Endothelial cell of umbilical vein (primary cell): ENCODE results near the gene CSMD2. TPM values are rescaled to one million over a fixed set of nuclear protein-coding genes. Genes with fewer than 3 reads are reported as not detected.

Source experiments
- BruUV-seq: library from RNA; stranded (reverse); fragments of 400-500 nt; replicated peaks from 2 replicates; lab custom pipeline; 2021; lab: Mats Ljungman, UMichigan
- CTCF ChIA-PET: fragments of 300-600, 350-600 bp; sonication (Branson Sonifier 250); formaldehyde crosslinking; loops from one replicate; lab custom pipeline; 2021; ENCODE audit warnings: antibody characterized with exemption, inconsistent platforms; lab: Charles Lee
- POLR2A ChIA-PET: fragments of 300-600, 350-600 bp; sonication (Branson Sonifier 250); formaldehyde crosslinking; loops from one replicate; lab custom pipeline; 2021; ENCODE audit warnings: antibody characterized with exemption, inconsistent platforms; lab: Charles Lee
- DNase-seq: peaks from one replicate; pipeline ENCODE4 v3.0.0-alpha.2; 2011; ENCODE audit warnings: low read depth, low spot score
- FAIRE-seq: peaks from 2 replicates; lab custom pipeline; 2011; peaks lifted over from hg19 to GRCh38; lab: Jason Lieb, UNC
- H2AFZ ChIP-seq: 2 replicates; pipeline ENCODE4 v1.6.0; 2012; ENCODE audit warnings: low read depth, low read length, control low read depth, inconsistent platforms
- H3K27ac ChIP-seq: 2 replicates; pipeline ENCODE4 v1.5.1; 2011; ENCODE audit warnings: low read depth, mild to moderate bottlenecking, control low read depth, low read length, moderate library complexity; ENCODE audit not compliant: insufficient read depth
- H3K27me3 ChIP-seq, 2 experiments: 2 replicates each; pipeline versions ENCODE4 v1.6.0 to v1.6.1; 2011; ENCODE audit warnings: low read length in 2 of 2, mixed read lengths in 1 of 2; ENCODE audit not compliant: control insufficient read depth in 2 of 2, insufficient read depth in 2 of 2
- H3K36me3 ChIP-seq, 2 experiments: 2 replicates in 1 of 2; 3 replicates in 1 of 2; pipeline ENCODE4 v1.5.1; 2011; ENCODE audit warnings: low read length in 2 of 2, mild to moderate bottlenecking in 1 of 2, moderate library complexity in 1 of 2; ENCODE audit not compliant: control insufficient read depth in 2 of 2, insufficient read depth in 2 of 2; ENCODE audit errors: extremely low read depth in 1 of 2
- H3K4me1 ChIP-seq: 3 replicates; pipeline ENCODE4 v1.5.1; 2011; ENCODE audit warnings: mild to moderate bottlenecking, low read length; ENCODE audit not compliant: control insufficient read depth, insufficient read depth; ENCODE audit errors: extremely low read depth
- H3K4me2 ChIP-seq: 2 replicates; pipeline ENCODE4 v1.6.1; 2011; ENCODE audit warnings: low read length, control low read depth, mixed read lengths; ENCODE audit not compliant: insufficient read depth
- H3K4me3 ChIP-seq, 3 experiments: fragments of 200-600 bp in 1 of 3; sonication (generic), shearing (Covaris generic) in 1 of 3; replicated peaks in 1 of 3; 2 replicates each; pipeline ENCODE4 v1.5.1; 2011 to 2016; ENCODE audit warnings: control low read depth in 3 of 3, low read length in 3 of 3, mild to moderate bottlenecking in 2 of 3, inconsistent platforms in 1 of 3, low read depth in 1 of 3, moderate library complexity in 1 of 3; ENCODE audit not compliant: insufficient read depth in 1 of 3
- H3K79me2 ChIP-seq: 2 replicates; pipeline ENCODE4 v1.6.0; 2012; ENCODE audit warnings: low read length, inconsistent platforms; ENCODE audit not compliant: control insufficient read depth, insufficient read depth
- H3K9ac ChIP-seq: replicated peaks from 2 replicates; pipeline ENCODE3; 2011; ENCODE audit warnings: low read length, control low read depth; ENCODE audit not compliant: insufficient read depth; ENCODE audit errors: extremely low read depth
- H3K9me1 ChIP-seq: replicated peaks from 3 replicates; pipeline ENCODE4 v1.6.0; 2011; ENCODE audit warnings: mild to moderate bottlenecking, low read length; ENCODE audit not compliant: control insufficient read depth, insufficient read depth; ENCODE audit errors: extremely low read depth
- H3K9me3 ChIP-seq: replicated peaks from 2 replicates; pipeline ENCODE4 v1.5.1; 2012; ENCODE audit warnings: low read length, inconsistent platforms; ENCODE audit not compliant: control insufficient read depth, insufficient read depth
- H4K20me1 ChIP-seq: replicated peaks from 2 replicates; pipeline ENCODE3; 2011; ENCODE audit warnings: mild to moderate bottlenecking, low read length; ENCODE audit not compliant: control insufficient read depth, insufficient read depth; ENCODE audit errors: extremely low read depth
- EZH2 ChIP-seq: IDR thresholded peaks from 2 replicates; pipeline ENCODE4 v1.6.1; 2012; ENCODE audit warnings: borderline replicate concordance, low read depth, mild to moderate bottlenecking, moderate library complexity, low read length, inconsistent platforms; ENCODE audit not compliant: severe bottlenecking
- FOS ChIP-seq: IDR thresholded peaks from 2 replicates; pipeline ENCODE4 v1.6.1; 2011; ENCODE audit warnings: mild to moderate bottlenecking, low read length, moderate library complexity, borderline replicate concordance; ENCODE audit not compliant: insufficient read depth
- GATA2 ChIP-seq: IDR thresholded peaks from 2 replicates; pipeline ENCODE4 v1.7.0; 2011; ENCODE audit warnings: low read depth, mild to moderate bottlenecking, moderate library complexity, mixed read lengths, low read length; ENCODE audit not compliant: insufficient read length, insufficient read depth
- JUN ChIP-seq: IDR thresholded peaks from 2 replicates; pipeline ENCODE4 v1.6.1; 2011; ENCODE audit warnings: borderline replicate concordance, low read depth; ENCODE audit not compliant: insufficient read length, insufficient read depth
- MYC ChIP-seq: IDR thresholded peaks from one replicate; pipeline ENCODE4 v1.6.1; 2011; ENCODE audit warnings: mild to moderate bottlenecking, low read depth, low read length
- POLR2A ChIP-seq: IDR thresholded peaks from 2 replicates; pipeline ENCODE4 v1.6.1; 2012; ENCODE audit warnings: low read depth, mild to moderate bottlenecking, control low read depth, low read length
- POLR2AphosphoS5 ChIP-seq: IDR thresholded peaks from 2 replicates; pipeline ENCODE4 v1.6.1; 2012; ENCODE audit warnings: low read depth, mild to moderate bottlenecking, control low read depth, low read length, moderate library complexity; ENCODE audit not compliant: insufficient read depth
- dilution Hi-C: fragments of 300-500 bp; cut with MboI; formaldehyde crosslinking; loops from one replicate; pipeline ENCODE4 v1.15.0; 2019; ENCODE audit warnings: low sequenced_read_pairs; ENCODE audit not compliant: extremely low pct_ligation_motif_present
- intact Hi-C: fragments of 100-400 bp; cut with micrococcal nuclease; formaldehyde crosslinking; loops from one replicate; pipeline ENCODE4 v1.10.0; 2022
- polyA plus RNA-seq, 4 experiments: library from polyadenylated mRNA; depleted of rRNA in 3 of 4; stranded (reverse) in 3 of 4; unstranded in 1 of 4; fragments of >200 nt; gene quantifications; 2 replicates each; pipeline versions ENCODE4 v1.2.1 to v1.2.3, GENCODE V29; 2011 to 2012; ENCODE audit warnings: missing spikeins in 1 of 4
- total RNA-seq: library from RNA; stranded (reverse); gene quantifications from 2 replicates; pipeline ENCODE4 v1.2.3, GENCODE V29; 2021
- TF ChIP-seq, protein P1 (sequence below): IDR thresholded peaks from 2 replicates; pipeline ENCODE4 v1.6.1; 2011; ENCODE audit not compliant: insufficient read depth, insufficient read length
- TF ChIP-seq, protein P2 (sequence below), 2 donors: IDR thresholded peaks; 1 replicate in 1 of 2; 2 replicates in 1 of 2; pipeline ENCODE4 v1.5.1; 2011; ENCODE audit warnings: low read length in 2 of 2, mild to moderate bottlenecking in 2 of 2, moderate library complexity in 2 of 2, control low read depth in 1 of 2, inconsistent platforms in 1 of 2, low read depth in 1 of 2; ENCODE audit not compliant: insufficient read depth in 1 of 2; ENCODE audit errors: extremely low read depth in 1 of 2

Gene CSMD2
- total and polyA plus RNA-seq, 2 donors (not counting 3 experiments of a cell fraction or from before 2014, with no cell fraction given) = under 0.01 TPM; not detected in 1

DNA sequence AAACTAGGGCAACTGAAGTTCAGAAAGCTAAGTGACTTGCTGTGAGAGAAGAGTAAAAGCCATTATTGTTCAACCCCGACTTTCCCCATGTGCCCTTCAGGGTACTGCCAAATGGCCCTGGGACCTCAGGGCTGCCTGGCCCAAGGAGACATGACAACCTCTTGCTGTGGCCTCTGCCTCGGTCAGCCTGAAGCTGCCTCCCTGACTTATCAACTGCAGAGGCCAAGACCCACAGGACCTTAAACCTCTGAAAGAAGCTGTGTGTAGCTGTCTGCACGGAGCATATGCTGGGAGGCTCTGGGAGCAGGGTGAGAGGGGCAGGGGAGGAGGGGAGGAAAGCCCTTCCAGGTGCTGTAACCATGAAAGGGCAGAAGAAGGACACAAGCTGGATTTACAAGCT, 265.3 kb downstream of the CSMD2 start:
- ChIA-PET POLR2A (no interaction called here), CTCF (no interaction called here)
- TF ChIP-seq EZH2 (no peak), FOS (no peak), MYC (no peak), GATA2 (no peak), POLR2AphosphoS5 (no peak), JUN (no peak), POLR2A (no peak)
- TF ChIP-seq, protein P1, sequence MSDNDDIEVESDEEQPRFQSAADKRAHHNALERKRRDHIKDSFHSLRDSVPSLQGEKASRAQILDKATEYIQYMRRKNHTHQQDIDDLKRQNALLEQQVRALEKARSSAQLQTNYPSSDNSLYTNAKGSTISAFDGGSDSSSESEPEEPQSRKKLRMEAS = no peak
- TF ChIP-seq, protein P2, sequence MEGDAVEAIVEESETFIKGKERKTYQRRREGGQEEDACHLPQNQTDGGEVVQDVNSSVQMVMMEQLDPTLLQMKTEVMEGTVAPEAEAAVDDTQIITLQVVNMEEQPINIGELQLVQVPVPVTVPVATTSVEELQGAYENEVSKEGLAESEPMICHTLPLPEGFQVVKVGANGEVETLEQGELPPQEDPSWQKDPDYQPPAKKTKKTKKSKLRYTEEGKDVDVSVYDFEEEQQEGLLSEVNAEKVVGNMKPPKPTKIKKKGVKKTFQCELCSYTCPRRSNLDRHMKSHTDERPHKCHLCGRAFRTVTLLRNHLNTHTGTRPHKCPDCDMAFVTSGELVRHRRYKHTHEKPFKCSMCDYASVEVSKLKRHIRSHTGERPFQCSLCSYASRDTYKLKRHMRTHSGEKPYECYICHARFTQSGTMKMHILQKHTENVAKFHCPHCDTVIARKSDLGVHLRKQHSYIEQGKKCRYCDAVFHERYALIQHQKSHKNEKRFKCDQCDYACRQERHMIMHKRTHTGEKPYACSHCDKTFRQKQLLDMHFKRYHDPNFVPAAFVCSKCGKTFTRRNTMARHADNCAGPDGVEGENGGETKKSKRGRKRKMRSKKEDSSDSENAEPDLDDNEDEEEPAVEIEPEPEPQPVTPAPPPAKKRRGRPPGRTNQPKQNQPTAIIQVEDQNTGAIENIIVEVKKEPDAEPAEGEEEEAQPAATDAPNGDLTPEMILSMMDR (IDR thresholded peaks at IDR 0.05; ENCODE audit: extremely low read depth in 1 of 2, insufficient read depth in 1 of 2, low read depth in 1 of 2, low read length in 2 of 2) = no peak
- H3K79me2 ChIP-seq = no peaks in the 10 kb centered on the region
- H3K9me3 ChIP-seq = peaks cover 6% of the 10 kb centered on the region
- dilution Hi-C loops = no loop called here
- no peak for DNase-seq
- no peaks in the 10 kb centered on the region for H3K4me1 ChIP-seq
- intact Hi-C loops = no loop called here
- no peak for FAIRE-seq
- H3K4me3 ChIP-seq = no peak overlapping the region
- no peak overlapping the region for H3K27ac ChIP-seq
- no peak overlapping the region for H3K9ac ChIP-seq
- H4K20me1 ChIP-seq = no peaks in the 10 kb centered on the region
- no peaks in the 10 kb centered on the region for H3K36me3 ChIP-seq
- H3K9me1 ChIP-seq = no peaks in the 10 kb centered on the region
- H2AFZ ChIP-seq = no peak overlapping the region
- BruUV-seq = no TSS peak
- no peak overlapping the region for H3K4me2 ChIP-seq
- no peaks in the 10 kb centered on the region for H3K27me3 ChIP-seq
